GM19238 (cell line): ENCODE results near the gene FBXL7.

Experiments used
- DNase-seq: peaks from one replicate; pipeline ENCODE4 v3.0.0; 2011; ENCODE audit warnings: low spot score; ENCODE audit not compliant: insufficient read length

FBXL7 gene

DNA sequence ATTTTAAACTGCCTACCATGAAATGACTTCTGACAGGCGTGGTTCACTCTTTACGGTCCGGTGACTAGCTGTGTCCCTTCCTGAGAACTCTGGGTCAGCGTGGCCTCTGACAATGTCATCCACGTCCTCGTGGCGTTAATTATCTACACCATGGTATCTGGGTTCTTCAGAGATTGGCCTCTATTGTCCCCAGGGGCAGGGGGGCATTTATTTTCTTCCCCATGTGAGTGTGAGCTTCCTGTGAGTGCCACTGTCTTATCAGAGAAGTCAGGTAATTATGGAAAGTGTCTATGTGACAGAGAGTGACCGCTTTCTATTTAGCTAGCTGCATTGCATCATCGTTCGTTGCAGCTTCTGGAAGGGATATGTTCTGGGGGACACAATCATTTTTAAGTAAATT, 77.2 kb downstream of the FBXL7 start:
- DNase-seq = no peak

DNA sequence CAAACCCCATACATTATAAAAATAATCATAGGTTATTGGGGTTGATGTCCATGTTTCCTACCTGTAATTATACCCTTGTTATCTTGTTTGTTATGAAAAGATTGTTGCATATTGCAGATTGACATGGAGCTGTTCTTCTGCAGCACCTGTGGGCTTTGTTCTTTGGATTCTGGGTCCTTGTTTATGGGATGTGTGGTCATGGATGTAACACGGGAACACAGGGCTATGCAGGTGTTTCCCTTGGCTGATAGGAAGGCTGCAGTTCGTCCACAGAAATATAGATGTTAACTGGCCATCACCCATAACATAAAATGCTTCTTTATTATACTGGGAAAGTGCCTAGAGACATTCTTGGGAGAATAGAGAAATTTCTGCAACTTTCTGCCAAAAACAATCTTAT, 77.9 kb downstream of the FBXL7 start:
- DNase-seq = no peak

DNA sequence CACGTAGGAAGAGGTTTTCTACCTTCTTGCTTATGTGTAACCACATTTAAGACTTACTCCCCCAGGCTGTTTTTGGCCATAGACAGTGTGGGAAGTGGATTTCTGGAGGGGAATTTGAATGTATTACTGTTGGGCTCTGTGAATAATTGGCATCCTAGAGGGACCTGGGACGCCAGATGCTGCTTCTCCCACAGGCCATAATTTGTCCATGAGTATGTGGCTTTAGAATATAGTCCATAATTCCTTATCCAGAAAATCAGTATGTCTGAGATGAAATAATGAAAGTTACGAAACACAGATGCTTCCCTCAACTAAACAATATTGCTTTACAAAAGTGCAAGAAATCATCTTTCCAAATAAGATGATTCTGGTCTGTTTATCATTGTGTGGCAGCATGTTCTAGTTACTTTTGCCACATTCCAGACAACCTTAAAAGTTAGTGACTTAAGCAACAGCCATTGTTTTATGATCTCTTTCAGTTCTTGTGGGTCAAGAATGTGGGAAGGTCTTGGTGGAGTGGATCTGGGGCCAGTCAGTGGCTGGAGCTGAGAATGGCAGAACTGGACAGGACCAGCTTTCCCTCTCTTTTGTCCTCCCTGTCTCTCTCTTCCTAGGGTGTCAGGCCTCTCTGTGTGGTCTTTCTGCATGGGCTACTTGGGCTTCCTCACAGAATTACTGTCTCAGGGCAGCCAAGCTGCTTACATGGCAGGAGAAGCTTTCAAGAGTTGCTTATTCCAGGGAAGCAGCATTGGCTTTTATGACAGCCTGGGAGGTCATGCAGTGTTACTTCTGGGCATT, 79.4 kb downstream of the FBXL7 start:
- DNase-seq = no peak

DNA sequence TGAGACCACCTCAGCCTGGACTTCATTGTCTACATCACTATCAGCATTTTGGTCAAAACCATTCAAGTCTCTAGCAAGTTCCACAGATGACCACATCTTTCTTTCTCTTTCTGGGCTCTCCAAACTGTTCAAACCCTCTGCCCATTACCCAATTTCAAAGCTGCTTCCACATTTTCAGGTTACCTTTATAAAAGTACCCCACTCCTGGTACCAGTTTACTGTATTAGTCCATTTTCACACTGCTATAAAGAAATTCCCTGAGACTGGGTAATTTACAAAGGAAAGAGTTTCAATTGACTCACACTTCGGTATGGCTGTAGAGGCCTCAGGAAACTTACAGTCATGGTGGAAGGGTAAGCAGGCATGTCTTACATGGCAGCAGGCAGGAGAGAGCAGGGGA, 84.5 kb downstream of the FBXL7 start:
- DNase-seq = no peak

DNA sequence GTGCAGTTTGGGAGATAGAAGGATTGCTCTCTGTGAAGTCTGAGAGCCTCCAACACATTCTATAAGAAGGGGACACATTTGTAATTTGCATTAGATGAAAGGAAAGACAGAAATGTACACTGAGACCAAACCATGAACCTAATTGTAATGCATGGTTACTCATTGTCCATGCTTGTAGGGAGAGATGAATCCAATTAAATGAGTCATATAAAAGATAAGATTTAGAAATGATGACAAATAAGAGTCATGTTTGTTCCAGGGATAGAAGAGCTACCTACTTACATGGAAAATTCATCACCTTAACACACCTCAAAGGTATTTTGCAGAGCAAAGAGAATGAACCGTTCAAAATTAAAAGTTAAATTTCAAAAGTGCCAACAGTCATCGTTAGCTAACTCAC, 85.1 kb downstream of the FBXL7 start:
- no peak for DNase-seq

DNA sequence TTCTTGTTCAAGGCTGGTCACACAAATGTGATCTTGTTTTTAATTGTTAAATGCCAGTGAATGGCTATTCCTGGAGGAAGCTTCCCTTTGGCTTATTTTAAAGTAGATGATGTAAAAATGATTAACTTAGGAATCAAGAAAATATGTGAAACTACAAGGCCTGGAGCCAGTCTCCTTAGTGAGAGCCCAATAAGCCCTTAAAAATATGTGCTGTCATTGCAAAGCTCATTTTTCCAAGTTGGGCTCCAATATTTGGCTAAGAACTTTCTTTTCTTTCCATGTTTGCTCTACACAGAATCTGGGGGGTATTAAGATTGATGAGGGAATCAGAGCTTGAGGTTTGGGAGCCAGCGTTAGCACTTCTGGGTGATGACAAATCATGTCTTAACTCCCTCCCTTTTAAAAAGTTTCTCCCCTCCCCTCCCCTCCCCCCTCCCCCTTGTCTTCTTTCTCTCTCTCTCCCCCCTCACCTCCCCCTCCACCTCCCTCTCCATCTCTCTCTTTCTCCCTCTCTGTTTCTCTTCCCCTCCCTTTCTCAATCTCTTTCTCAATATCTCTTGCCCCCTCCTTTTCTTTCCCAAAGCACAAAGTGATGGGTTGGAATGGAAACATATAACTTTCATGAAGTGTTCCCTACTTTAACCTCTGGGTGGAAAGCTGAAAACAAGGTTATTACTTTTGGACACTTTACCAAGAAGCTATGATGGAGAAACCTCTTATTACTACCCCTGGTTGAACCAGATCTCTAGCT, 86.0 kb downstream of the FBXL7 start:
- no peak for DNase-seq

DNA sequence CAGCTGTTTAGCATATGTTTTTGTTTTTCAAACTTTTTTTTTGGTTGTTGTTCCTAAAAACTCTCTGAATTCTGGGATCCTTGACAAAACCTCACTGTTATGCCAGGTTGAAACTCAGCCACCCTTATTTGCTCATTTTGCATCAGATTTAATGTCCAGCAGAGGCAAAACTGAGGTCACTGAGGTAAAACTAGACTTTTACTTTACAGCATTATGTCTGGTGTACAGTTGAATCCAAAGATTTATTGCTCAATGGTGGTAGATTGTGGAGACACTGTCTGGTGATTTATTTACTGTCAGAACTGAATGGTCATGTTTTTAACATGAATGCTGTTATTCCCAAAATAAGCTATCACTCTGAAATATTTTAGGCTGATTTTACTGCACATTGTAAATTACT, 87.9 kb downstream of the FBXL7 start:
- DNase-seq = no peak

DNA sequence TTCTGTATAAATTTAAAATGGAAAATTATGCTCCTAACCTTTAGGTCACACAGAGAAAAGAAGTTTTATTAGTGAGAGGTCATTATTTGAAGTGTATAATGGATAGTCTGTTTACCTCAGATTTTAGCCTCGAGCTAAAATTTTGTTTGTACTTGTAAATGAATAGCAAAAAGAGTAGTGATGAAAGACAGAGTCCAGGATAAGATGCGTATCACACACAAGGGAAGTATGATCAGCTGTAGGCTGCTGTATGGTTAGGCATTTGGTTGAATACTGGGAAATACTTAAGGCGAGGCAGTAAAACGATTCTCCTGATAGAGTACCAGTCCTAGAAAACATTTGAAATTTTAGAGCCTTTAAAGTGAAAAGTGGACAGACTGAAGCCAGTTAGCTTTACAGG, 92.7 kb downstream of the FBXL7 start:
- DNase-seq = no peak

DNA sequence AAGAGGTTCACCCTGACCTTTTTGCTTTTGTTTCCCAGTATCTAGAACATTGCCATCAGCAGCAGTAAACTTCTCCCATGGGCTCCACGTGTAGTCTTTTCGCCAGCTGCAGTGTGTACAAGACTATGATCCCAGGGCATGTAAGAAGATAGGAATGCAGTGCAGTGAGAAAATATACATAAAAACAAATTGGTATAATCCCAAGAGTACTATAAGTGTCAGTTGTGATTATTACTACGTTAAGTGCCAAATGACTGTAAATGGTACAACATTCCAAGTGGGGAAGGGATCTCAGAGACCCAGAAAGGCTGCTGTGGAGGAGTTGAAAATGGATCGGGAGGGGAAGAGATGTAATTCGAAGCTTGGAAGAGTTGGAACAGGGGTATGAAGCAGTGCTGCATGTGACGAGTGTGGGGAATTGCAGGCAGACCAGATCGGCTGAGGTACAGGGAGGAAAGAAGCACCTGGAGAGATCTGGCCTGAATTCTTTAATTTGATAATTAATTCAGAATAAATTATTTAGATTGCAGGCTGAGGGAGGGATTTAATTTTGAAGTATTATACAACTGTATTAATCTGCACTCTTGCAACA, 95.1 kb downstream of the FBXL7 start:
- DNase-seq = no peak

DNA sequence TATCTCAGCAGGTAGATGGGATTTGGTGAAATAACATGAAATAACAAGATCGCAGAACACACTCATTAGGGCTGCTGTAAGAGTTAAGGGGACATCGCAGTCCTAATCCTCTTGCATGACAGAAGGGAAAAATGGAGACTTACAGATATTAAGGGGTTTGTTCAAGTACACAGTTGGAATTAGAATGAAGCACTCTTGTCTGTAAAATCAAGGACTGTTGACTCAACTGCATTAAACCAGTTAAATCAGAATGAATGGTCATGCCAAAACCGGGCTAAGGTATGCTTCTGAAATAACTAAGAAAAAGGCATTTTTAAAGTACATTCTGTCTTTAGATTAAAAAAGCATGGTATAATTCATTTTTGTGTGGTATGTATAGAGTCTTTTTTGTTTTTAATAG, 95.9 kb downstream of the FBXL7 start:
- DNase-seq = no peak

DNA sequence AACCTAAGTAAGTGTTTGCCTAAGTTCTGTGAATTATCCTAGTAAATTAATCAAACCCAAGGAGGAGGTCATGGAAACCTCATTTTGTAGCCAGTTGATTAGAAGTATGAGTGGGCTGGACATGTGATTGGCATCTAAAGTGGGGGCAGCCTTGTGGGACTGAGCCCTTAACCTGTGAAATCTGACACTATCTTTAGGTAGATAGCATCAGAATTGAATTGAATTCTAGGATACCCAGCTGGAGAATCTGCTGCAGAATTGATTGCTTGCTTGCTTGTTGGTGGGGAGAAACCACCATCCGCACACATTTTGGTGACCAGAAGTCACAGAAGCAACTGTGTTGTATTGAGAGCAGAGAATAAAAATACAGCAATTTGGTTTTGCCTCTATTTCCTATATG, 97.0 kb downstream of the FBXL7 start:
- no peak for DNase-seq

DNA sequence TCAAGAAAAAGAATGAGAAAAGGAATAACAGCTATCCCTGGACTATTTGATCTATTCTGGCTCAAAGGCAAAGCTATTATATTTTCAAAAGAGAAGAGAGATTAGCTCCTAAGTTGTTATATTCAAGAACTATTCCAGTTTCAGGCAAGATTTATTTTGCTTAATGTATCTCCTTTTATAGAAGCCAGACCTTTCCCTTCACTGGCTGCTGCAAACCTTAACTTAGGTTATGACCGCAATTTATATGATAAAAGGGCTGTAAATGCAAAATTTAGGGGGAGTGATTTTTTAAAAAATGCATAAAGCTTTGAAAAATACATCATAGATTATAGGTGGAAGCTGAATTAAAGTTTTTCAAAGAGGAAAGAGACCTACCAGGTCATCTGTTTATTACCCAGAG, 97.8 kb downstream of the FBXL7 start:
- DNase-seq = no peak

DNA sequence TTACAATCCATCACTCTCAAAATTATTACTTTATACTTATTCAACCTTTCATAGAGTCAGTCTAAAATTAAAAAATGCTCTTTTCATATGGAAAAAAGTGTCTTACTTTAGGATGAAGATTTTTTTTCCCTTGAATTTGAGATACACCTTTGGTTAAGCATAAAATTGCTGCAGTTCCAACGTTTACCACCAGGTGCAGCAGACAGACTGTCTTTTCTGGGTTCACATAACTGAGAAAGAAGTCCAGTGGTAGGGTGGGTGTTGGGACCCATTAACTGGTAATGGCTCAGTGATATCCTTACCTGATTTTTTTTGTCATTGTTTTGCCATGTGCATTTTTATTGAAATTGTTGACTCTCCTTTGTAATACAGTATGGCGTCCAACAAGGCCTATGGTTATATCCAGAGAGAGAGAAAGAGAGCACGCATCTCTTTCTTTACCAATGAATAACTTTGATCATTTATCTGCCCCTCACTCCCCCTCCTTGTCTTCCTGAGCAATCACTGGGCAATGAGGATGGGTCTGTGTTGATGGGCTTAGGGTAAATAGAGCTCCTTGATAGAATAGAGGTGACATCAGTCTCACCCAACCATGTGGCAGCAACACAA, 98.4 kb downstream of the FBXL7 start:
- DNase-seq = no peak

DNA sequence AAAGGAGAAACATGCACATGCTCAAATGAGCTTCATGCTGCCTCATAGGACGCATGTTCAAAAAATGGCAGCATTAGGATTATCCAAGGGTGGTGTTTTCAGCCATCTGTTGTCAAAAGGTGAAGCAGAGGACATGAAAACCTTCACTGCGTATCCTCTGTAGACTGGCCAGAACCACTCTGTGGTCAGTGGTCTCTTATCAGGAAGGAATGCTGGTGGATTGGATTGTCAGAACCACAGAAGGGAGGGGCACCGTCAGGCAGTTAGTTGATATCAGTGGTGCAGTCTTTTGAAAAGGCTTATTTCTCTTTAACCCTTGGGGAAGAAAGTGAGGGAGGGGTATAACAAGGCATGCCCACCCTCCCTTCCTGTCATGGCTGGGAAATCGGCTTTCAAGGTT, 100.1 kb downstream of the FBXL7 start:
- DNase-seq = no peak

DNA sequence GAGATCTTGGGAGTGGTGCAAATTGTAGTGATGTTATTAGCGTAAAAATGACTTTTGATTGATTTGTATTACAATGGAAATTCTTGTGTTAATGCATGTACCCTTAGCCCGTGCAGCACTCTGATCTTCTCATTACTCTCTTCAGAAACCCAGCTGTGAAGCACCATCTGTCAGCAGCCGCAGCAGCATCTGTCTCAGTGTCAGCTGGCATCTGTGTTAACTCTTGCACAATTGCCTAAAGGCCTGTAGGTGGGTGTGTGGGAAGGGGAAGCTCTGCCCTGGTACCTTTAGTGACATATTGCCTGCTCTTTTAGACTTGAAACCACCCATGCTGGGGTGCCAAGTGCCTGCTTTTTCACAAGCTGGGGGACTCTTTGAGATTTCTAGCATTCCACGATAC, 101.3 kb downstream of the FBXL7 start:
- no peak for DNase-seq

DNA sequence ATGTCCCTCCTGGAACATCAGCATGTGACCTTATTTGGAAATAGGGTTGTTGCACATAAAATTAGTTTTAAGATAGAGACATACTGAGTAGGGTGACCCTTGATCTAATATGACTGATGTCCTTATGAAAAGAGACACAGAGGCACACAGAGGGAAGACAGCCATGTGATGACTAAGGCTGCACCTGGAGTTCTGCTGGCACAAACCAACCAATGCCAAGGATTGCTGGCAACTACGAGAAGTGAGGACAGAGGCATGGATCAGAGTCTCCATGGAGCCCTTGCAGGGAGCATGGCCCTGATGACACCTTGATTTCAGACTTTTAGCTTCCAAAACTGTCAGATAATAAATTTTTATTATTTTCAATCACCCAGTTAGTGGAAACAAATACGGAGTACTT, 101.9 kb downstream of the FBXL7 start:
- no peak for DNase-seq

DNA sequence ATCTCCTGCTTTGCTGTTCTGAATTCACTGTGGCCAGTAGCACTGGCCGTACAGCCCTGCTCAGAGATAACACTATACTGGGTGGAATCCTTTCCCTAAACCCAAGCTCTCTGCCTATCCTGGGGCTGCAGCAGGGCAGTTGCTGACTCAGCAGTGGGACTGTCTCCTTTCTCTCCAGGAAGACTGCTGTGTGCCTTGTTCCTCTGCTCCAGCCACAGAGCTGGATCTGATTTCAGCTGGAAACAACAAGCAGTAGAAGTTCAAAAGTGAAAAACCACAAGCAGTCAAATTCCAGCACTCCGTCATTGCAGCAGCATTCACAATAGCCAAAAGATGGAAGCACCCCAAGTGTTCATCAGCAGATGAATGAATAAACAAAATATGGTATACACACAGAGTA, 105.0 kb downstream of the FBXL7 start:
- no peak for DNase-seq

DNA sequence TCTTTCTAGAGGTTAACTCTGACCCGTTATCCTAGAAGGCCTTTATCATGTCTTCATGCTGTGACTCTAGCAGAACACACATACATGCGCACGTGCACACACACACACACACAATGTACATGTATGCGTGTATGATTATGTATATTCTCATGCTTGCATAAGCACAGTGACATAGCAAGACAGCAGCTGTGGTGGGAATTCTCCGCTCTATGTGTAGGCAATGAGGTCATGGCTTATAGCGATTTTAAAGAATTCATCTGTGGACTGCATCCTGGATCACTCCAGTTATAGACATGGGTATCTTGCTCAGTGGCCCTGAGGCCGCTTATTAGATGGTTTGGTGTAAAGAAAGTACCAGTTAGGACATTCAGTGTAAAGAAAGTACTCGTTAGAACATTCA, 106.2 kb downstream of the FBXL7 start:
- DNase-seq = no peak

DNA sequence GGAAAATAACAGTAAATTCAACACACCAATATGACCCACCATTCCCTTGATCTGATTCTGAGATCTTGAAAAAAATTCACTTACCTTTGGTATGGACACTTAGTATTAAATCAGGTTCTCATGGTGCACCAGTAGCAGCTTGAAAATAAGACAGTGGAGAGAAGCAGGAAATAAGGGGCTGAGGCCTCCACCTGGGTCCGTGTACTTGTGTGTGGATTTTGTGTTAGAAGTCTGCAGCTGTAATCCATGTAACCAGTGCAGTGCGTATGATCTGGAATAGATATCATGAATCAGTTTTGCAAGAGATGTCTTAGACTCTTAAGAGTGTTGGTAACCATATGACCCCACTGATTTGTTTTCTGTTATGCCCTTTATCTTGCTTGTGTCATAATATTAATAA, 107.1 kb downstream of the FBXL7 start:
- DNase-seq = no peak

DNA sequence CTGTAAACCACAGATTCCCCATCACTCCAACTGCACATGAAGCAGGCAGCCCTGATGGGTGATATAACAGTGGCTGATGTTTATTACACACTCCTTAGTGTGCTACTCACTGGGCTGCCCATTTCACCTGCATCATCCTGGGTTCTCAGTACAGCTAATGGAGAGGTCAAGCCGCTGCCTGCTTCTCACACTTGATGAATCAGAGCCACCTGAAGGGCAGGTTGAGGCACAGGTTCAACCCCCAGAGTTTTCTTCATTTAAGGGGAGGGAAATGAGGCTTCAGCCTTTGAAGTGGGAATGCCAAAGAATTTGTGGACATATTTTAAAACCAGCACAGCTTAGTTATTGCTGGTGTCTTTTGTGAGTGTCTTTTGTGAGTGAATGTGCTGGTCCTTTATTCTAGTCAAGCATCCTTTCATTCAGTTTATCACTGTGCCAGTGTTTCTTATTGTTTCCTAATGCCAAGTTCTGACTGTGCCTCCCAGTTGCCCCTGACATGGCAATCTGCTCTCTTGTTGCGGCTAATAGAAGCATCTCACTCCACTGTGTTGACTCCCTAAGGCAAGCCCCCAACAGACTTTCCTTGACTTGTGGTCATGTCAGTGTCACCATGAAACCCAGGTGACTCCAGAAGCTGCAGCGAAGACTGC, 109.2 kb downstream of the FBXL7 start:
- DNase-seq = no peak

DNA sequence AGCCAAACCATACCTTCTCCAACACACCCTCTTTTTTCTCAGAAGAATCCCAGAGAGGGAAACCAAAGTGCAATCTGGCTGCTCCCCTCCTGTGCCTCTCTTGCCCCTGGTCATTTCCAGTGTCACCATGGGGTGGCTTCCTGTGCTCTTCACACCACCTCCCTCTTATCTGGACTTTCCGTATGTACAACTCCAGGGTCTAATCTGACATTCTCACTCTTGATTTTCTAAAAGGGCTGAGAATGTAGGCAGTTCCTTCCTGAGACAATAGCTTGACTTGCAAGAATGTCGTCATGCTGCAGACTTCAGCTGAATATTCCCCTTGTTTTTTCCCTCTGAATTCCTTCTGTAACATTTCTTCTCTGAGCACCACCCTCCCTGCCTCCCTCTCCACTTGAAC, 110.2 kb downstream of the FBXL7 start:
- DNase-seq = no peak

DNA sequence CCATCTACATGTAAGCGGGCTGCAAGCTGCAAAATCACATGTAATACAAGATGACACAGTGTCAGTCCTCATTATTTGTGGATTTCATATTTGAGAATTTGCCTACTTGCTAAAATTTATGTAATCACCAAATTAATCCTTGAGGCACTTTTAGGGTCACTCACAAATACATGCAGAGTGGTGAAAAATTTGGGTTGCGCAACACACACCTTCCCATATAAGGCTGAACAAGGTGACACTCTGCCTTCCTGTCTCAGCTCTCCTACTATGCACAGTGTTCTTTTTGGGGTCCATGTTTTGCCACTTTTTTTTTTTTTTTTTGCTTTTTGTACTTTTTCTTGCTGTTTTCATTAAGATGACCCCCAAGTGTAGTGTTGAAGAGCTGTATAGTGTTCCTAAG, 111.0 kb downstream of the FBXL7 start:
- no peak for DNase-seq
